Prostate gland (tissue), 2 donors: Measurements from ENCODE around the gene BABAM2. TPM values are rescaled to one million over a fixed set of nuclear protein-coding genes. Genes with fewer than 3 reads are reported as not detected.

ENCODE experiments used
- DNase-seq: peaks from one replicate; pipeline ENCODE4 v3.0.0-alpha.2; 2019; ENCODE audit warnings: low spot score
- H3K27ac ChIP-seq, 2 donors: fragments of 200-600 bp; sonication (generic); 2 replicates each; pipeline ENCODE4 v1.5.1; 2017 to 2019
- H3K27me3 ChIP-seq: fragments of 200-600 bp; sonication (generic); replicated peaks from 2 replicates; pipeline ENCODE4 v1.5.1; 2019; ENCODE audit not compliant: insufficient read depth
- H3K36me3 ChIP-seq, 2 donors: fragments of 200-600 bp; sonication (generic); 1 replicate in 1 of 2; 2 replicates in 1 of 2; pipeline versions ENCODE4 v1.5.1 to v1.8.1; 2017 to 2019
- H3K4me1 ChIP-seq: fragments of 200-600 bp; sonication (generic); replicated peaks from 2 replicates; pipeline ENCODE4 v1.5.1; 2019
- H3K4me3 ChIP-seq, 2 donors: fragments of 200-600 bp; sonication (generic); 2 replicates each; pipeline ENCODE4 v1.5.1; 2017 to 2019
- H3K9me3 ChIP-seq: fragments of 200-600 bp; sonication (generic); 2 replicates; pipeline ENCODE4 v1.5.1; 2017
- POLR2A ChIP-seq: fragments of 450-650 bp; IDR thresholded peaks from one replicate; pipeline ENCODE4 v1.6.1; 2016; ENCODE audit warnings: antibody characterized with exemption, mild to moderate bottlenecking
- POLR2AphosphoS5 ChIP-seq: sonication (generic); formaldehyde crosslinking; IDR thresholded peaks from one replicate; pipeline ENCODE4 v1.6.1; 2017; ENCODE audit warnings: antibody characterized with exemption
- WGBS: methylation state at CpG from one replicate; pipeline ENCODE4 v1.1.5; 2018; 5-methylcytosine and 5-hydroxymethylcytosine counted together
- intact Hi-C: fragments of 100-400 bp; cut with DNase I; formaldehyde crosslinking; loops from one replicate; pipeline ENCODE4 v1.14.2; 2022
- total RNA-seq, 2 donors: library from RNA; depleted of rRNA; stranded (reverse); fragments of >200 nt; gene quantifications; one replicate each; pipeline ENCODE4 v1.1.0, GENCODE V29; 2016
- TF ChIP-seq, protein P1 (sequence below), 4 experiments: fragments of 200-600 bp in 2 of 4; fragments of 450-650 bp in 2 of 4; sonication (generic) in 2 of 4; IDR thresholded peaks; 1 replicate in 3 of 4; 2 replicates in 1 of 4; pipeline ENCODE4 v1.5.1; 2016 to 2019; ENCODE audit warnings: antibody characterized with exemption in 4 of 4, mild to moderate bottlenecking in 2 of 4, moderate library complexity in 2 of 4

Gene BABAM2
- total RNA-seq, 2 donors from 2014 or later = 35.8 to 37.3 TPM

DNA sequence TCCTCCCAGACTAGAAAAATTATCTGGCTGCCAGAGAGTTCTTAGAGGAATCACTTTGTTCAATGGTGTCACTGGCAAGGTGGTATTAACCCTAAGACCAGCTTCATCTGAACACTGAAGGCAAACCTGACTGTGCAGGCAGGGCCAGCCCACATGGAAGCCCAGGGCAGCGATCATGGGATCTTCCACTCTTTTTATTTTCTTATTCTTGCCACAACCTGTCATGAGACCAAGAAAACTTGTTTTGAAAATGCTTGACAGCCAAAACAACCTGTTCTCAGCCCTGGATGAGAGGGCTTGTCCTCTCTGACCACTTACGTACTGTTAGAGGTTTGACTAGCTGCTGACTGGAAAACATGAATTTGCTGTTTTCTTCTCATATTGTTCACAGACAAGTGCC lies 426.9 kb downstream of the BABAM2 start:
- H3K27me3 ChIP-seq = no peaks in the 10 kb centered on the region
- intact Hi-C loops = no loop called here
- H3K9me3 ChIP-seq = no peaks in the 10 kb centered on the region
- no peak for DNase-seq
- H3K36me3 ChIP-seq = no peaks in the 10 kb centered on the region
- H3K27ac ChIP-seq = peak overlapping the region in 1 of 2 donors; percentile 39
- H3K4me3 ChIP-seq = no peak overlapping the region
- H3K4me1 ChIP-seq = peaks cover 12% of the 10 kb centered on the region
- 70% methylated on average over 2 of the region's 2 CpGs for WGBS
- TF ChIP-seq, protein P1, sequence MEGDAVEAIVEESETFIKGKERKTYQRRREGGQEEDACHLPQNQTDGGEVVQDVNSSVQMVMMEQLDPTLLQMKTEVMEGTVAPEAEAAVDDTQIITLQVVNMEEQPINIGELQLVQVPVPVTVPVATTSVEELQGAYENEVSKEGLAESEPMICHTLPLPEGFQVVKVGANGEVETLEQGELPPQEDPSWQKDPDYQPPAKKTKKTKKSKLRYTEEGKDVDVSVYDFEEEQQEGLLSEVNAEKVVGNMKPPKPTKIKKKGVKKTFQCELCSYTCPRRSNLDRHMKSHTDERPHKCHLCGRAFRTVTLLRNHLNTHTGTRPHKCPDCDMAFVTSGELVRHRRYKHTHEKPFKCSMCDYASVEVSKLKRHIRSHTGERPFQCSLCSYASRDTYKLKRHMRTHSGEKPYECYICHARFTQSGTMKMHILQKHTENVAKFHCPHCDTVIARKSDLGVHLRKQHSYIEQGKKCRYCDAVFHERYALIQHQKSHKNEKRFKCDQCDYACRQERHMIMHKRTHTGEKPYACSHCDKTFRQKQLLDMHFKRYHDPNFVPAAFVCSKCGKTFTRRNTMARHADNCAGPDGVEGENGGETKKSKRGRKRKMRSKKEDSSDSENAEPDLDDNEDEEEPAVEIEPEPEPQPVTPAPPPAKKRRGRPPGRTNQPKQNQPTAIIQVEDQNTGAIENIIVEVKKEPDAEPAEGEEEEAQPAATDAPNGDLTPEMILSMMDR (IDR thresholded peaks at IDR 0.05) = no peak
- no peak for TF ChIP-seq POLR2A
- no peak for TF ChIP-seq POLR2AphosphoS5

DNA sequence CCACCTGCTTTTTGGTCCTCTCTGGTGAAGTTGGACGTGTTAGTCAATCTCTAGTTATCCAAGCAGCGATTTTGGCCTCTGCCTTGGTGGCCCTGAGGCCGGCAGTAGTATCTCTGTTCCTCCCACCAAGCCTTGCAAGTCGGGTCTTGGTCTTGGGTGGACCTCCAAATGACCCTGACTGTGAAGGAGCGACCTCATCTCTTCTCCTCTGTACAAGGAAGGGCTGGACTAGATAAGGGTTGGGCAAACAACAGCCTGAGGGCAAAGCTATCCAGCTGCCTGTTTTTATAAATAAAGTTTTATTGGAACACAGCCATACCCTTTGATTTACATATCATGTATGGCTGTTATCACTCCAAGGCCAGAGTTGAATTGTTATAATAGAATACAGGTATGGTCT lies 427.5 kb downstream of the BABAM2 start:
- TF ChIP-seq POLR2AphosphoS5 (no peak), POLR2A (no peak)
- TF ChIP-seq, protein P1 (IDR thresholded peaks at IDR 0.05) = no peak
- Histone ChIP-seq H3K27ac (peak overlapping the region; percentile 36 to 39), H3K36me3 (no peaks in the 10 kb centered on the region), H3K4me3 (no peak overlapping the region), H3K27me3 (no peaks in the 10 kb centered on the region), H3K9me3 (no peaks in the 10 kb centered on the region), H3K4me1 (peaks cover 12% of the 10 kb centered on the region)
- 94% methylated on average over 5 of the region's 5 CpGs for WGBS
- DNase-seq = no peak
- intact Hi-C loops = no loop called here

DNA sequence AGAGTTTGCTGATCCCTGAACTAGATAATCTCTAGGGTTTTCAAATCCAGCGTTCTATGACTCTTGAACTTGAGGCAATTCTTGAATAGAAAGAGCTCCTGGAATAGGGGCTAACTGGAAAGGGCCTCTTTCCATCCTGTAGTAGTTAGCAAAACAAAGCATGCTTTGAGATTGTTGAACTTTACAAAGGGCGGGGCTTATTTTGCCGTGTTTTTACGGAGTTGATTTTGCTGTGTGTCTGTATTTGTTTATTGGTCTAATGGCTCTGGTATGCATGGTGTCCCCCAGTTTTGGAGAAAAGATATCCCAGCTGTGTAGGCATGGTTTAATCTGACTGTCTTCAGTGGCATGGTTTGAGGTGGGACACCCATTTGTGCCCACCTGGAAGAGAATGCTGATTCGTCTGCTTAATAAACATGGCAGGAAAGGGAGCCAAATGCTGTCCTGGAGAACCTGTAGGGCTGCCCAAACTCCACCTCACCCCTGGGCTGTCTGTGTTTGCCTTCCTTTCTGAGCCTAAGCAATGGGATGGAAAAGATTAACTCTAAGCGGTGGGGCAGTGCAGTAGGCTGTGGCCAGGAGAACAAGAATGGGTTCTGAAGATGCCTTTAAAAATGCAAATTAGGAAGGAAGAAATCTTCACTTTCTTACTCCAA lies 428.1 kb downstream of the BABAM2 start:
- Histone ChIP-seq H3K27ac (peak overlapping the region; percentile 36 to 39), H3K36me3 (no peaks in the 10 kb centered on the region), H3K27me3 (no peaks in the 10 kb centered on the region), H3K9me3 (no peaks in the 10 kb centered on the region), H3K4me3 (no peak overlapping the region), H3K4me1 (peaks cover 12% of the 10 kb centered on the region)
- intact Hi-C loops = no loop called here
- WGBS = 51% methylated on average over 6 of the region's 6 CpGs
- TF ChIP-seq POLR2A = no peak
- TF ChIP-seq, protein P1 (IDR thresholded peaks at IDR 0.05) = no peak
- TF ChIP-seq POLR2AphosphoS5 = peak; percentile 22
- DNase-seq = no peak

GRCh38 chr2:28319118-28320008 lies 428.8 kb downstream of the BABAM2 start:
- H3K27me3 ChIP-seq = no peaks in the 10 kb centered on the region
- intact Hi-C loops = no loop called here
- no peak overlapping the region for H3K4me3 ChIP-seq
- H3K4me1 ChIP-seq = peaks cover 12% of the 10 kb centered on the region
- no peaks in the 10 kb centered on the region for H3K36me3 ChIP-seq
- TF ChIP-seq, protein P1 (IDR thresholded peaks at IDR 0.05) = no peak
- WGBS = 74% methylated on average over 15 of the region's 15 CpGs
- peak overlapping the region; percentile 36 to 39 for H3K27ac ChIP-seq
- no peaks in the 10 kb centered on the region for H3K9me3 ChIP-seq
- DNase-seq = no peak
